ENCODE data around the gene ZNF665.

- no peak for TF ChIP-seq ZNF565 (CRISPR knock-in tag; conservative IDR thresholded peaks at IDR 0.05; ENCODE audit: low read depth)
- no peak for TF ChIP-seq CREB5 (CRISPR knock-in tag; IDR thresholded peaks at IDR 0.05; ENCODE audit: low read depth)
- no peak for TF ChIP-seq PATZ1 (CRISPR knock-in tag; IDR thresholded peaks at IDR 0.05; ENCODE audit: borderline replicate concordance)
- no peak for TF ChIP-seq POU6F1 (CRISPR knock-in tag; IDR thresholded peaks at IDR 0.05; ENCODE audit: borderline replicate concordance, low read depth)
- no peak for TF ChIP-seq GLIS3 (CRISPR knock-in tag; IDR thresholded peaks at IDR 0.05)
- no peak for TF ChIP-seq SNAI2 (CRISPR knock-in tag; IDR thresholded peaks at IDR 0.05)
- TF ChIP-seq PPARA (CRISPR knock-in tag; IDR thresholded peaks at IDR 0.05; ENCODE audit: borderline replicate concordance): no peak
- TF ChIP-seq ISL1 (CRISPR knock-in tag; IDR thresholded peaks at IDR 0.05): no peak
- TF ChIP-seq RARB (CRISPR knock-in tag; IDR thresholded peaks at IDR 0.05): no peak
- no peak for TF ChIP-seq ZNF8 (CRISPR knock-in tag; IDR thresholded peaks at IDR 0.05)
- no peak for TF ChIP-seq ZC3H10 (CRISPR knock-in tag; IDR thresholded peaks at IDR 0.05)
- no peak for TF ChIP-seq BACH2 (CRISPR knock-in tag; IDR thresholded peaks at IDR 0.05; ENCODE audit: borderline replicate concordance)
- no peak for TF ChIP-seq ARNTL (CRISPR knock-in tag; IDR thresholded peaks at IDR 0.05; ENCODE audit: borderline replicate concordance, low read depth)
- no peak for TF ChIP-seq ZFP3 (CRISPR knock-in tag; IDR thresholded peaks at IDR 0.05)
Observed at GRCh38 chr19:53172889-53173288, 20.3 kb downstream of the ZNF665 start.

Measured in SK-N-SH treated with all-trans-retinoic acid at 6 μM for 48 hours (cell line).